Stomach (tissue), 9 donors: ENCODE measurements around the gene LCE2C. TPM values are rescaled to one million over a fixed set of nuclear protein-coding genes. Genes with fewer than 3 reads are reported as not detected.

Source experiments
- DNase-seq, 2 donors: peaks; one replicate each; pipeline versions ENCODE4 v3.0.0 to v3.0.0-alpha.2; 2013 to 2019
- H3K27ac ChIP-seq, 5 donors: fragments of 200-600 bp in 4 of 5; sonication (generic) in 4 of 5; one replicate each; pipeline ENCODE4 v1.5.1; 2013 to 2019; ENCODE audit warnings: mild to moderate bottlenecking in 1 of 5, moderate library complexity in 1 of 5
- H3K27me3 ChIP-seq, 3 donors: fragments of 200-600 bp; sonication (generic); one replicate each; pipeline ENCODE4 v1.5.1; 2017 to 2019; ENCODE audit warnings: mixed run types in 1 of 3
- H3K36me3 ChIP-seq, 4 donors: fragments of 200-600 bp; sonication (generic); 1 replicate in 3 of 4; 2 replicates in 1 of 4; pipeline ENCODE4 v1.5.1; 2016 to 2019
- H3K4me1 ChIP-seq, 4 donors: fragments of 200-600 bp; sonication (generic); one replicate each; pipeline ENCODE4 v1.5.1; 2016 to 2019
- H3K4me3 ChIP-seq, 4 donors: fragments of 200-600 bp; sonication (generic) in 3 of 4; one replicate each; pipeline ENCODE4 v1.5.1; 2016 to 2019; ENCODE audit warnings: mild to moderate bottlenecking in 1 of 4
- H3K9me3 ChIP-seq, 4 donors: fragments of 200-600 bp; sonication (generic); one replicate each; pipeline ENCODE4 v1.5.1; 2016 to 2019
- EP300 ChIP-seq: sonication (generic); formaldehyde crosslinking; IDR thresholded peaks from one replicate; pipeline ENCODE4 v1.6.1; 2017; ENCODE audit warnings: antibody characterized with exemption
- POLR2A ChIP-seq, 4 donors: fragments of 450-650 bp; IDR thresholded peaks; one replicate each; pipeline ENCODE4 v1.6.1; 2016; ENCODE audit warnings: antibody characterized with exemption in 4 of 4, control low read depth in 2 of 4, mild to moderate bottlenecking in 1 of 4, moderate library complexity in 1 of 4
- POLR2AphosphoS5 ChIP-seq, 3 donors: sonication (generic); formaldehyde crosslinking; IDR thresholded peaks; one replicate each; pipeline ENCODE4 v1.6.1; 2016; ENCODE audit warnings: antibody characterized with exemption in 3 of 3
- WGBS, 5 donors: extraction: QIAGEN DNeasy Blood & Tissue Kit in 3 of 5; methylation state at CpG; one replicate each; pipeline versions ENCODE4 v1.1.5 to v1.1.7; 2013 to 2018; 5-methylcytosine and 5-hydroxymethylcytosine counted together
- intact Hi-C: fragments of 100-400 bp; cut with DNase I; formaldehyde crosslinking; loops from one replicate; pipeline ENCODE4 v1.15.1; 2023; ENCODE audit warnings: low total_unique reads
- polyA plus RNA-seq, 3 donors: library from polyadenylated mRNA; stranded (reverse); fragments of 200-250 nt; gene quantifications; one replicate each; pipeline ENCODE4 v1.2.3, GENCODE V29; 2013
- total RNA-seq, 5 donors: library from RNA; depleted of rRNA; stranded (reverse); fragments of >200 nt; gene quantifications; one replicate each; pipeline versions ENCODE4 v1.1.0 to v1.2.3, GENCODE V29; 2014 to 2016
- TF ChIP-seq, protein P1 (sequence below), 7 experiments: fragments of 450-650 bp in 4 of 7; fragments of 200-600 bp in 3 of 7; sonication (generic) in 3 of 7; IDR thresholded peaks; one replicate each; pipeline ENCODE4 v1.5.1; 2016 to 2019; ENCODE audit warnings: antibody characterized with exemption in 7 of 7, control low read depth in 2 of 7, mild to moderate bottlenecking in 1 of 7
- donor health status: healthy with polysubstance abuse.
- donor health status: Bipolar disorder and iron deficiency.
- donor health status: healthy.

Gene LCE2C
- total and polyA plus RNA-seq, 8 donors = not detected

DNA sequence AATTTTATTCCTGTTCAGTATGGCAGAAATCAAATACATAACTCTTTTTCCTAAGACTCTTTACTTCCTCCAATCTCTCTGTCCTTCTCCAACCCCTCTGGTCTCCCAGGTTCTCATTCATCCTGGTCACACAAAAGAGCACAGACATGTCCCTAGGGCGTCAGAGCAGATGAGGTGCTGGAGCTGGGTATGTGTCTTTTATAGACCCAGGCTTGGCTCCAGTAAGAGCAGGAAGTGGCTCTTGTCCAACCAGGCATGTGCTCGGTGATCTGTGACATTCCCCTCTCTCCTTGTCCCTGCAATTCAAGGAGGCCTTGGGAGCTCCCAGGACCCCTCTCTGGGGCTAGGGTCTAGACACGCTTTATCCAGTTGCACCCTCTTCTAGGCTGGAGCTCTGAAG is 29.9 kb upstream of the LCE2C start:
- TF ChIP-seq POLR2A (IDR thresholded peaks at IDR 0.05) (no peak), EP300 (no peak), POLR2AphosphoS5 (IDR thresholded peaks at IDR 0.05) (no peak)
- TF ChIP-seq, protein P1, sequence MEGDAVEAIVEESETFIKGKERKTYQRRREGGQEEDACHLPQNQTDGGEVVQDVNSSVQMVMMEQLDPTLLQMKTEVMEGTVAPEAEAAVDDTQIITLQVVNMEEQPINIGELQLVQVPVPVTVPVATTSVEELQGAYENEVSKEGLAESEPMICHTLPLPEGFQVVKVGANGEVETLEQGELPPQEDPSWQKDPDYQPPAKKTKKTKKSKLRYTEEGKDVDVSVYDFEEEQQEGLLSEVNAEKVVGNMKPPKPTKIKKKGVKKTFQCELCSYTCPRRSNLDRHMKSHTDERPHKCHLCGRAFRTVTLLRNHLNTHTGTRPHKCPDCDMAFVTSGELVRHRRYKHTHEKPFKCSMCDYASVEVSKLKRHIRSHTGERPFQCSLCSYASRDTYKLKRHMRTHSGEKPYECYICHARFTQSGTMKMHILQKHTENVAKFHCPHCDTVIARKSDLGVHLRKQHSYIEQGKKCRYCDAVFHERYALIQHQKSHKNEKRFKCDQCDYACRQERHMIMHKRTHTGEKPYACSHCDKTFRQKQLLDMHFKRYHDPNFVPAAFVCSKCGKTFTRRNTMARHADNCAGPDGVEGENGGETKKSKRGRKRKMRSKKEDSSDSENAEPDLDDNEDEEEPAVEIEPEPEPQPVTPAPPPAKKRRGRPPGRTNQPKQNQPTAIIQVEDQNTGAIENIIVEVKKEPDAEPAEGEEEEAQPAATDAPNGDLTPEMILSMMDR (IDR thresholded peaks at IDR 0.05) = no peak
- H3K27ac ChIP-seq = no peak overlapping the region
- H3K4me1 ChIP-seq = no peaks in the 10 kb centered on the region
- 46 to 67% (median 52%) methylated on average over 3 of the region's 3 CpGs for WGBS, 5 donors
- intact Hi-C loops = no loop called here
- H3K4me3 ChIP-seq = no peak overlapping the region
- no peak for DNase-seq
- no peaks in the 10 kb centered on the region for H3K9me3 ChIP-seq
- no peaks in the 10 kb centered on the region for H3K36me3 ChIP-seq
- peaks cover 0 to 12% (median 0%) of the 10 kb centered on the region in 3 donors for H3K27me3 ChIP-seq

DNA sequence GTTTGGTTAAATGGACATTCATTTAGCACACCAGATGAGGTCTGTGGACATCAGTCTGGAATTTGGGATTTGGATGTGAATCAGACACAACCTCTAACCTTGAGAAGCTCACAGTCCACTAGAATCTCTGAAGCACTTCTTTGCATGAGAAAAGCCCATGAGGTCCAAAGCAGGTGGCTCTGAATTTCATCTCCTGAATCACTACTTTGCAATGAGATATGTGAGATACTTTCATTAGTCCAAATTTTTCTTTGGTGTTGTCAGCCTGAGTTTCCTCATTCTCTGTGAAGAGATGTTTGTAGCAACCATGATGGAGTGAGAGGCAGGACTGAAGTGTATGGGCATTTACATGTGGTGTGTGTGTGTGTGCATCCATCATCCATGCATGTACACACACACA is 28.4 kb upstream of the LCE2C start:
- Histone ChIP-seq H3K36me3 (no peaks in the 10 kb centered on the region), H3K27me3 (peaks cover 0 to 12% (median 0%) of the 10 kb centered on the region in 3 donors), H3K4me3 (no peak overlapping the region), H3K9me3 (no peaks in the 10 kb centered on the region), H3K27ac (no peak overlapping the region), H3K4me1 (no peaks in the 10 kb centered on the region)
- no peak for DNase-seq
- no peak for TF ChIP-seq EP300
- no peak for TF ChIP-seq POLR2A (IDR thresholded peaks at IDR 0.05)
- TF ChIP-seq POLR2AphosphoS5 (IDR thresholded peaks at IDR 0.05) = no peak
- TF ChIP-seq, protein P1 (IDR thresholded peaks at IDR 0.05) = no peak
- intact Hi-C loops = no loop called here

DNA sequence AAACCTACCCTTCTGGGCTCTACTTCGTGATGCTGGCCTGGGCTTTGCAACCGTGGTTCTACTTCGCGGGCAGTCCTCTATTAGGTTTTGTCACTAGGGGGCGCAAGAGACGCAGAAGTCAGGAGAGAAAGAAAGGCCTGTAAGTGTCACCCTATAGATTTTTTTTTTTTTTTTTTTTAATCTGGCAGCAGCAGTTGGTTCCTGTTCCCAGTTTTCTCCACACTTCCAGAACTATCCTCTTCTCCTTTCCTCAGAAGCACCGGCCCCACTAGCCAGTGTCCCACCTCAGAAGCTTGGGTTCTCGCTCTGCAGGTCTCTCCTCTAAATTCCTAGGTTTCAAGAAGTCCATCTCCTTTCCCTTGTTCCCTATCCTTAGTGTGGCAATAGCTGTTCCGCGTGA is 21.0 kb upstream of the LCE2C start:
- WGBS, 5 donors = 29 to 37% (median 34%) methylated on average over 10 of the region's 10 CpGs
- intact Hi-C loops = no loop called here
- Histone ChIP-seq H3K4me3 (no peak overlapping the region), H3K9me3 (no peaks in the 10 kb centered on the region), H3K36me3 (no peaks in the 10 kb centered on the region), H3K27ac (no peak overlapping the region), H3K4me1 (no peaks in the 10 kb centered on the region), H3K27me3 (no peaks in the 10 kb centered on the region)
- peak; percentile 34 to 81 for DNase-seq
- no peak for TF ChIP-seq EP300
- TF ChIP-seq, protein P1 (IDR thresholded peaks at IDR 0.05) = peak in 4 of 7 experiments; percentile 26 to 37 (median 29)

DNA sequence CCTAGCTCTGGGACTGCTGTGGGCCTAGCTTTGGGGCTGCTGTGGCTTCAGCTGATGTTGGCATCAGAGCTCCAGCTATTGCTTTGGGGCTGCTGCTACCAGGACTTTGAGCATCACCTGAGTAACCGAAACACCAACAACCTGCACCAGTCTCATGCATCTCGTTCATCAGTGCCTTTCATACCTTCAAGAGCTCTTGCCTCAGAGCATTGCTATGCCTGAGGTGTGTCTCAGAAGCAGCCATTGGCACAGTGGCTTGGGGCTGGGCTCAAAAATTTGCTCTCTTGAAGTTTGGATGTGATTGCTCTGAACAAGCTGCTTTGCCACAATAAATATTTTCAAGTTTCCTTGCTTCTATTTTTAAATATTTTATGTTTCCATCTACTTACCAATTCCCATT is 18.6 kb upstream of the LCE2C start:
- no peak overlapping the region for H3K4me3 ChIP-seq
- no peaks in the 10 kb centered on the region for H3K27me3 ChIP-seq
- intact Hi-C loops = no loop called here
- WGBS, 5 donors = 47 to 67% (median 61%) methylated on average over 2 of the region's 2 CpGs
- H3K36me3 ChIP-seq = no peaks in the 10 kb centered on the region
- no peaks in the 10 kb centered on the region for H3K4me1 ChIP-seq
- no peak overlapping the region for H3K27ac ChIP-seq
- TF ChIP-seq EP300 (no peak), POLR2AphosphoS5 (IDR thresholded peaks at IDR 0.05) (no peak), POLR2A (IDR thresholded peaks at IDR 0.05) (no peak)
- TF ChIP-seq, protein P1 (IDR thresholded peaks at IDR 0.05) = no peak
- DNase-seq = no peak
- no peaks in the 10 kb centered on the region for H3K9me3 ChIP-seq
